ENCODE results near the gene TSC22D4.
A peak's percentile ranks its signal among the peaks of the same experiment; 100 is the strongest.

TSC22D4 gene

GRCh38 chr7:100493476-100494264, 14.7 kb upstream of the TSC22D4 start:
- no peak for DNase-seq (ENCODE audit: low read depth)

GRCh38 chr7:100492738-100493475, 13.9 kb upstream of the TSC22D4 start:
- no peak for DNase-seq (ENCODE audit: low read depth)
- H3K4me3 ChIP-seq (ENCODE audit: low read depth, low read length): no peak overlapping the region

More at GRCh38 chr7:100493476-100494264, 14.7 kb upstream of the TSC22D4 start:
- H3K4me3 ChIP-seq (ENCODE audit: low read depth, low read length): no peak overlapping the region

- no peak overlapping the region for H3K4me3 ChIP-seq (ENCODE audit: low read depth, low read length)
- no peak for DNase-seq (ENCODE audit: low read depth)
Observed at GRCh38 chr7:100491192-100491578, 12.2 kb upstream of the TSC22D4 start.

GRCh38 chr7:100490483-100491191, 11.6 kb upstream of the TSC22D4 start:
- no peak overlapping the region for H3K4me3 ChIP-seq (ENCODE audit: low read depth, low read length)
- no peak for DNase-seq (ENCODE audit: low read depth)

- H3K4me3 ChIP-seq (ENCODE audit: low read depth, low read length): no peak overlapping the region
- peak; percentile 80 for DNase-seq (ENCODE audit: low read depth)
Observed at GRCh38 chr7:100489824-100490223, 10.8 kb upstream of the TSC22D4 start.

GRCh38 chr7:100489121-100489520, 10.1 kb upstream of the TSC22D4 start:
- no peak for DNase-seq (ENCODE audit: low read depth)
- H3K4me3 ChIP-seq (ENCODE audit: low read depth, low read length): no peak overlapping the region

- no peak overlapping the region for H3K4me3 ChIP-seq (ENCODE audit: low read depth, low read length)
- DNase-seq (ENCODE audit: low read depth): no peak
Observed at GRCh38 chr7:100488333-100489095, 9.5 kb upstream of the TSC22D4 start.

- no peak overlapping the region for H3K4me3 ChIP-seq (ENCODE audit: low read depth, low read length)
- no peak for DNase-seq (ENCODE audit: low read depth)
Observed at GRCh38 chr7:100486753-100487446, 7.9 kb upstream of the TSC22D4 start.

- no peak overlapping the region for H3K4me3 ChIP-seq (ENCODE audit: low read depth, low read length)
- no peak for DNase-seq (ENCODE audit: low read depth)
Observed at GRCh38 chr7:100486111-100486636, 7.2 kb upstream of the TSC22D4 start.

- DNase-seq (ENCODE audit: low read depth): no peak
- peak overlapping the region; percentile 69 for H3K4me3 ChIP-seq (ENCODE audit: low read depth, low read length)
Observed at GRCh38 chr7:100485471-100485876, 6.5 kb upstream of the TSC22D4 start.

GRCh38 chr7:100484673-100485045, 5.6 kb upstream of the TSC22D4 start:
- DNase-seq (ENCODE audit: low read depth): no peak
- peak overlapping the region; percentile 69 for H3K4me3 ChIP-seq (ENCODE audit: low read depth, low read length)

GRCh38 chr7:100483722-100484672, 5.0 kb upstream of the TSC22D4 start, which contains the start of gene NYAP1:
TSS of gene NYAP1 (plus strand) at chr7:100483927. CDS start at chr7:100485312, 1,385 bp downstream.
- peak within 1 kb of the TSS; percentile 69 for H3K4me3 ChIP-seq (ENCODE audit: low read depth, low read length)
- DNase-seq (ENCODE audit: low read depth): no peak

GRCh38 chr7:100483090-100483721, 4.2 kb upstream of the TSC22D4 start:
- no peak for DNase-seq (ENCODE audit: low read depth)
- peak overlapping the region; percentile 69 for H3K4me3 ChIP-seq (ENCODE audit: low read depth, low read length)

GRCh38 chr7:100482728-100483089, 3.7 kb upstream of the TSC22D4 start:
- DNase-seq (ENCODE audit: low read depth): no peak
- H3K4me3 ChIP-seq (ENCODE audit: low read depth, low read length): peak overlapping the region; percentile 69

GRCh38 chr7:100481466-100481865, 2.5 kb upstream of the TSC22D4 start:
- no peak for DNase-seq (ENCODE audit: low read depth)

GRCh38 chr7:100477871-100478267, 1.1 kb downstream of the TSC22D4 start:
- DNase-seq (ENCODE audit: low read depth): no peak
- H3K4me3 ChIP-seq (ENCODE audit: low read depth, low read length): peak overlapping the region; percentile 92

More at GRCh38 chr7:100481466-100481865, 2.5 kb upstream of the TSC22D4 start:
- no peak overlapping the region for H3K4me3 ChIP-seq (ENCODE audit: low read depth, low read length)
